Subcutaneous abdominal adipose tissue (tissue), 5 donors: ENCODE data around the gene PRC1.
A peak's percentile ranks its signal among the peaks of the same experiment; 100 is the strongest.

ENCODE experiments used
- H3K27ac ChIP-seq: one replicate; pipeline ENCODE4 v1.7.0; 2013; ENCODE audit warnings: low read depth, mild to moderate bottlenecking, inconsistent platforms, low read length, moderate library complexity
- H3K27me3 ChIP-seq, 5 donors: one replicate each; pipeline ENCODE4 v1.7.0; 2013; ENCODE audit warnings: low read length in 5 of 5, inconsistent platforms in 1 of 5; ENCODE audit not compliant: control insufficient read depth in 5 of 5, insufficient read depth in 4 of 5
- H3K36me3 ChIP-seq, 5 donors: one replicate each; pipeline ENCODE4 v1.7.0; 2013; ENCODE audit warnings: low read length in 5 of 5; ENCODE audit not compliant: control insufficient read depth in 5 of 5, insufficient read depth in 5 of 5
- H3K4me1 ChIP-seq, 5 donors: one replicate each; pipeline ENCODE4 v1.7.0; 2013; ENCODE audit warnings: low read length in 5 of 5, mild to moderate bottlenecking in 3 of 5, moderate library complexity in 1 of 5; ENCODE audit not compliant: control insufficient read depth in 5 of 5, insufficient read depth in 5 of 5
- H3K4me3 ChIP-seq, 5 donors: one replicate each; pipeline ENCODE4 v1.7.0; 2013; ENCODE audit warnings: low read length in 5 of 5, low read depth in 1 of 5
- H3K9ac ChIP-seq, 5 donors: one replicate each; pipeline ENCODE4 v1.7.0; 2013; ENCODE audit warnings: low read length in 5 of 5, mild to moderate bottlenecking in 4 of 5, moderate library complexity in 3 of 5
- H3K9me3 ChIP-seq, 5 donors: one replicate each; pipeline ENCODE4 v1.7.0; 2013; ENCODE audit warnings: low read length in 5 of 5; ENCODE audit not compliant: control insufficient read depth in 5 of 5
- donor health status: healthy.
- donor health status: healthy.
- donor health status: healthy.
- donor health status: healthy.
- donor health status: healthy.

PRC1 gene, protein sequence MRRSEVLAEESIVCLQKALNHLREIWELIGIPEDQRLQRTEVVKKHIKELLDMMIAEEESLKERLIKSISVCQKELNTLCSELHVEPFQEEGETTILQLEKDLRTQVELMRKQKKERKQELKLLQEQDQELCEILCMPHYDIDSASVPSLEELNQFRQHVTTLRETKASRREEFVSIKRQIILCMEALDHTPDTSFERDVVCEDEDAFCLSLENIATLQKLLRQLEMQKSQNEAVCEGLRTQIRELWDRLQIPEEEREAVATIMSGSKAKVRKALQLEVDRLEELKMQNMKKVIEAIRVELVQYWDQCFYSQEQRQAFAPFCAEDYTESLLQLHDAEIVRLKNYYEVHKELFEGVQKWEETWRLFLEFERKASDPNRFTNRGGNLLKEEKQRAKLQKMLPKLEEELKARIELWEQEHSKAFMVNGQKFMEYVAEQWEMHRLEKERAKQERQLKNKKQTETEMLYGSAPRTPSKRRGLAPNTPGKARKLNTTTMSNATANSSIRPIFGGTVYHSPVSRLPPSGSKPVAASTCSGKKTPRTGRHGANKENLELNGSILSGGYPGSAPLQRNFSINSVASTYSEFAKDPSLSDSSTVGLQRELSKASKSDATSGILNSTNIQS

DNA sequence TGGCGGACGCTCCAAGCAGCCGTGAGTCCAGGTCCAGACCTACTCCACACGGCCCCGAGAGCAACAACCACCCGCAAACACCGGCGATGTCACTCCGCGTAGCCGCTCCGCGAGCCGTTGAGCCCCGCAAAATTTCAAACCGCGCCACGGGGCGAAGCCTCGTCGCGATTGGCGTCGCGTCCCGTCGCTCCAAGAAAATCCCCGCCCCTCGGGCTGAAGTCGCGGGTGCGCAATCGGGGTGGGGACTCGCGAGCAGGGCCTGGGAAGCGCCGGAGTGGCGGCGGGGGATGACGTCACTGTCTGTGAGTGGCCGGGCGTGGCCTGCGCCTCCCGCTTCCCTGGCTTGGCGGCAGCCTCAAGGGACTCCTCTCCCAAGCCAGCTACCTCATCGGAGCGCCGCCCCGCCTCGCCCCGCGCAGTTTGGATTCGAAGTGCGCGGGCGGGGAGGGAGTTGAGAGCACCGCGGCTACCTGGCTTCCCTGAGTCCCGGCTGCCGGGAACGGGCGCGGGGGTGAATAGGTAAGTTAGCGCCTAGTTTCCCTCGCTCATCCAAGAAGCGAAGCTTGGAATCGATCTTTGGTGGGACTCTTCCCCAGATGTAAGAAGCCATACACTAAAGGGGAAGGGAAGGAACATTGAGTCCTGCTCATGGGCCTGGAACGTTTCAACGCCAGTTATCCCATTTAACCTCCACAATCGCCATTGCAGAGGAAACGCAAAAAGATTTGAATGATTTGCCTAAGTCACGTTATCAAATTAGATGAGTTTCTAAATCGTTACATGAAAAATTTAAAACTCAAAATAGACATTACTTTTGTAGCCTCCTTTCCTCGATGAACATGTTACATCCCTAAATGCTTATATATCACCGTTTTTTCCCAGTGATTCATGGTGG is at the start of gene PRC1:
Gene PRC1 (minus strand): TSS at position 119 of the 895 bp plus-strand sequence. CDS start 118 bp downstream, at position 1.
- Histone ChIP-seq H3K36me3 (peaks cover 0 to 26% (median 18%) of the 10 kb centered on the region in 5 donors), H3K4me3 (peak within 1 kb of the TSS; percentile 77 to 96 (median 91)), H3K9me3 (no peaks in the 10 kb centered on the region), H3K27ac (peak within 1 kb of the TSS; percentile 53), H3K4me1 (peaks cover 0 to 16% (median 12%) of the 10 kb centered on the region in 5 donors), H3K9ac (peak within 1 kb of the TSS; percentile 43 to 94 (median 84)), H3K27me3 (no peaks in the 10 kb centered on the region)

DNA sequence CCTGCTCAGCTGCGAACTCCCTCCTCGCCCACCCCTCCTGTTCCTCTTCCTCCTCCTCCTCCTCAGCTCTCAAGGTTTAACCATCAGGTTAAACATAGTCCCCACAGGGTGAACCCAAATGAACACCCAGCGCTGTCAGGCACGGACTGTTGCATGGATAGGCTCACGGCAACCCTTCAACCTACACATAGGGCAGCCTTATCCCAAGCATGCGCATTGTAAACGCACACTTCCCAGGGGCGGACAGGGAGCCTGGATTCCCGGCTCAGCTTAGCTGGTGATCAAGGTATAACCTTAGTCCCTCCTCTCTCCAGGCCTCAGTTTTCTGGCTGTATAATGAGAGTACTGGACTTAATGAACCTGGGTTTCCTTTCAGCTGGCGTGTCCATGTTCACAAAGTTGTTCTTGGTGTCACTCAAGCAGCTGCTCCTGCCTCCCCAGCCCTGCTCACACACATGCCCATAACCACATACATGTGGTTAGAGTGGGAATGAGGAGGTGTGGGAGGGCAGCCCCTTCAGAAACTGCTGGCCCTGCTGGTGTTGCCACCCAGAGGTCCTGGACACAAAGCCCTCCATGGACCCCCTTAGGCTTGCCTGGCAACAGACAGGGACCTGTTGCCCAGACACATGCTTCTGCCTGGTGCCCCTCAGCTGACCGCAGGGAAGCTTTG is 49.0 kb upstream of the PRC1 start:
- no peaks in the 10 kb centered on the region for H3K9me3 ChIP-seq
- no peaks in the 10 kb centered on the region for H3K36me3 ChIP-seq
- H3K9ac ChIP-seq = no peak overlapping the region
- peaks cover 0 to 2% (median 0%) of the 10 kb centered on the region in 5 donors for H3K4me1 ChIP-seq
- H3K27ac ChIP-seq = no peak overlapping the region
- H3K27me3 ChIP-seq = peaks cover 0 to 8% (median 6%) of the 10 kb centered on the region in 5 donors
- H3K4me3 ChIP-seq = no peak overlapping the region

DNA sequence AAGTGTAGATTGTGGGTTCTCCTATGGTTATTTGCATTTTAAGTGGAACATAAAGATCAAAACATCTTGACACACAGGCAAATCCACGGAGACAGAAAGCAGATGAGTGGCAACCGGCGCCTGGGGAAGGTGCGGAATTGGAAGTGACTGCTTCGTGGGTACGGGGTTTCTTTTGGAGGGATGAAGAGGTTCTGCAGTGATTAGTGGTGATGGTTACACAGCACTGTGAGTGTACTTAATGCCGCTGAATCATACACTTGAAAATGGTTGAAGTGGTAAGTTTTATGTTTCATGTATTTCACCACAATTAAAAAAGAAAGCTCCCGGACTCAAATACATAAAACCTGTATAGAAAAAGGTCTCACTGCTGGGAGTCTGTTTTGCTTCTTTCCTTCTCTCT is 46.5 kb upstream of the PRC1 start:
- Histone ChIP-seq H3K27ac (no peak overlapping the region), H3K9me3 (no peaks in the 10 kb centered on the region), H3K4me1 (no peaks in the 10 kb centered on the region), H3K9ac (no peak overlapping the region), H3K36me3 (no peaks in the 10 kb centered on the region), H3K27me3 (peaks cover 0 to 13% (median 8%) of the 10 kb centered on the region in 5 donors), H3K4me3 (no peak overlapping the region)

DNA sequence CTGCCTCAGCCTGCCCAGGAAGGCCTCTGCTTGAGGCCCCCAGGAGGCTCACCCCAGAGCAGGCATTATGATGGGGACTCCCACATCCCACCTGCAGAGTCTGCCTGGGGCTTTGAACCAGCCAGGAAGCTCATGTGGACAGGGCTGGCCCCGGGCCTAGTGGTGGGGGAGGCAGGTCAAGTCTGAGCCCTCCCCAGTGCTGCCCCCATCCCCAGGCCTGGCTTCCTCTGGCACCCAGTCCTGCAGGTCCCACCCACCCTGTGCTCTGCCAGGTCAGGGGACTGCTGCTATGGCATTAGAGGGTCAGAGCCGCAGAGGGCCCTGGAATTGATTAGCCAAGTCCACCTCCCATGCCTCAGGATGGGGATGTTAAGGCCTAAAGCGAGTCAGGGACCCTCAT is 45.7 kb upstream of the PRC1 start:
- no peak overlapping the region for H3K9ac ChIP-seq
- no peak overlapping the region for H3K4me3 ChIP-seq

DNA sequence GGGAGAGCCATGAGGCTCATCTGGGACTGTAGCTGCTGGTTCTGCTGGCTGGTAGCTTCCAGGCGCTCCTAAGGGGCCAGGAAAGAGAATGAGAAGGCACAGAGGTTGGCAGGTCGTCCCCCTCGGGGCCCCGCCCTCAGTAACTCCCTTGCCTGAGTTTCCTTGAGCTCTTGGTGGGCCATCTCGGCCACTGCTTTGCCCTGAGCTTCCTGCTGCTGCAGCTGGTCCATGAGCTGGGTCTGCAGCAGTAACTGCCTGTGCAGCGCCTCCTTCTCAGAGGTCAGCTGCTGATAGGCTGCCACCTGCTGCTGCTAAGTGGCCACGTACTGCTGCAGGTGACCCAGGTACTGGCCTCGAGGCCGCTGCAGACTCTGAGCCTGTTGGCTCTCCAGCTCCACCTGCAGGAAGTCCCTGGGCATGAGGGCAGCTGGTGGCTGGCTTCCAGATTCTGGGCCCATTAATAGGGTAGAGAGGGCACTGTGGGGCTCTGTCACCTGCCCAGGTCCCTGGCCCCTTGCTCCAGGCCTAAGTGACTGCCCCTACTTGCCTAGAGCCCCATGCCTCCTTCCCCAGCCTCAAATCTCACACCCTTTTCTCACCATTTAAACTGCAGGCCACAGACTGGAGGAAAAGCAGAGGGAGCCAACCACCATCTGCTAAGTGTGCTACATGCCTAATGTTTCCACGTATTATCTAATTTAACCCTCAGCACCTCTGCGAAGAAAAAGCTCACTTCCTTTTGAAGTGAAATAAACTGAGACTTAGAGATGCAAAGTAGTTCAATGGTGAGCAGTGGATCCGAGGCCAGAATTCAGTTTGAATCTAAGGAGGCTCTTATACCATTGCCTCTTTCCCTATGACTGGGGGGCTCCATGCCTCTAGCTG is 38.8 kb upstream of the PRC1 start:
- Histone ChIP-seq H3K9ac (no peak overlapping the region), H3K4me1 (peaks cover 0 to 4% (median 0%) of the 10 kb centered on the region in 5 donors), H3K36me3 (no peaks in the 10 kb centered on the region), H3K9me3 (no peaks in the 10 kb centered on the region), H3K4me3 (peak overlapping the region in 1 of 5 donors; percentile 9), H3K27me3 (peaks cover 0 to 15% (median 8%) of the 10 kb centered on the region in 5 donors), H3K27ac (no peak overlapping the region)

More for the DNA sequence above, 45.7 kb upstream of the PRC1 start:
- Histone ChIP-seq H3K9me3 (no peaks in the 10 kb centered on the region), H3K36me3 (no peaks in the 10 kb centered on the region), H3K4me1 (no peaks in the 10 kb centered on the region), H3K27me3 (peaks cover 0 to 13% (median 9%) of the 10 kb centered on the region in 5 donors), H3K27ac (no peak overlapping the region)

DNA sequence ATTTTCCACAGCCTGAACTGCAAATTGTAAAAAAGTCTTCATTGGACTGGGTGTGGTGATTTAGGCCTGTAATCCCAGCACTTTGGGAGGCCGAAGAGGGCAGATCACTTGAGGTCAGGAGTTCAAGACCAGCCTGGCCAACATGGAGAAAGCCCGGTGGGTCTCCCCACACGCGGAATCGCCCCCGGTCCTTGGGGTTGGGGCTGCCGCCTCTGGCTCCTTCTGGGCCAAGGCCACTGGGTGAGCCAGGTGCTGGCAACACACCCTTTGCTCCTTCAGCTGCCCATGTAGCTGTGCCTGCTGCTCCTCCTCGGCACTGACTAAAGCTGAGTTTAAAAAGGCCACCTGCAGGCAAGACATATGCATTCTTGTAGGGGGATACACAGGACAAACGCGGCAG is 37.5 kb upstream of the PRC1 start:
- H3K27me3 ChIP-seq = peaks cover 0 to 13% (median 7%) of the 10 kb centered on the region in 5 donors
- no peak overlapping the region for H3K9ac ChIP-seq
- H3K9me3 ChIP-seq = no peaks in the 10 kb centered on the region
- H3K4me1 ChIP-seq = peaks cover 0 to 4% (median 0%) of the 10 kb centered on the region in 5 donors
- no peak overlapping the region for H3K27ac ChIP-seq
- H3K36me3 ChIP-seq = no peaks in the 10 kb centered on the region
- H3K4me3 ChIP-seq = no peak overlapping the region

DNA sequence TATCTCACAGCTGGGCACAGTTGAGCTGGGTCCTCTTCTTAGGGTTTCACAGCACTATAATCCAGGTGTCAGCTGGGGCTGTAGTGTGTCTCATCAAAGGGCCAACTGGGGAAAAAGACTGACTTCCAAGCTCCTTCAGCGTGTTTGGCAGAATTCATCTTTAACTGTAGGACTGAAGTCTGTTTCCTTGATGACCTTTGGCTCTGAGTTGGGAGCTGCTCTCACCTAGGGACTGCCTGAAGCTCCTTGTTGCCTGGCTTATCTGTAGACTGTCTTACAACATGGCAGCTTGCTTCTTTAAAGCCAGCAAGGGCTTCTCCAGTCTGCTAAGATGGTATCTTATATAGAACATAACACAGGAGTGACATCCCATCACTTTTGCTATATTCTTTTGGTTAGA is 33.3 kb upstream of the PRC1 start:
- no peaks in the 10 kb centered on the region for H3K9me3 ChIP-seq
- no peak overlapping the region for H3K4me3 ChIP-seq
- no peak overlapping the region for H3K9ac ChIP-seq
- H3K27me3 ChIP-seq = no peaks in the 10 kb centered on the region
- no peaks in the 10 kb centered on the region for H3K36me3 ChIP-seq
- no peak overlapping the region for H3K27ac ChIP-seq
- peaks cover 0 to 5% (median 4%) of the 10 kb centered on the region in 5 donors for H3K4me1 ChIP-seq

DNA sequence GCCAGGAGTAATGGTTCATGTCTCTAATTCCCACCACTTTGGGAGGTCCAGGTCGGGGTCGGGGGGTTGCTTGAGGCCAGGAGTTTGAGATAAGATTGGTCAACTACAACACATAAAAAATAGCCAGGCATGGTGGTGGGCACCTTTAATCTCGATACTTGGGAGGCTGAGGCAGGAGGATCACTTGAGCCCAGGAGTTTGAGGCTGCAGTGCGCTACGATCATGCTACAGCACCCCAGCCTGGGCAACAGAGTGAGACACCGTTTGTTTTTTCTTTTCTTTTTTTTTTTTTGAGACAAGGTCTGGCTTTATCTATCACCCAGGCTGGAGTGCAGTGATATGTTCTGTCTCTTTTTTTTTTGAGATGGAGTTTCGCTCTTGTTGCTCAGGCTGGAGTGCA is 29.4 kb upstream of the PRC1 start:
- no peaks in the 10 kb centered on the region for H3K27me3 ChIP-seq
- H3K27ac ChIP-seq = no peak overlapping the region
- H3K9ac ChIP-seq = no peak overlapping the region
- peaks cover 4 to 22% (median 21%) of the 10 kb centered on the region in 5 donors for H3K4me1 ChIP-seq
- H3K9me3 ChIP-seq = no peaks in the 10 kb centered on the region
- H3K4me3 ChIP-seq = no peak overlapping the region
- no peaks in the 10 kb centered on the region for H3K36me3 ChIP-seq

DNA sequence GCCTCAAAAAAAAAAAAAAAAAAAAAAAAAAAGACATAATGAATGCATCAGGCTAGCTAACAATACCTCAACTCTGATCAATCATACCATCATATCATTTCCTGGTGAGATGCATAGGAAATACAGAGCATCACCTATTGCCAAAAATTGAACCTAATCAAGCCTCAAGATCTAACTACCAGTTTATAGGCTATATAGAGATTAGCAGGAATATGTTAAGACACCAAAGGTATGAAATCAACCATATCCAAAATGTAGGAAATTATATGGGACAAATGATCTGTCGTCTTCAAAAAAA is 28.4 kb upstream of the PRC1 start:
- peak overlapping the region; percentile 81 to 100 (median 93) for H3K9ac ChIP-seq
- H3K27me3 ChIP-seq = no peaks in the 10 kb centered on the region
- H3K27ac ChIP-seq = peak overlapping the region; percentile 46
- H3K4me1 ChIP-seq = peaks cover 4 to 22% (median 21%) of the 10 kb centered on the region in 5 donors
- peaks cover 0 to 4% (median 0%) of the 10 kb centered on the region in 5 donors for H3K36me3 ChIP-seq
- H3K9me3 ChIP-seq = no peaks in the 10 kb centered on the region
- peak overlapping the region; percentile 96 to 100 (median 98) for H3K4me3 ChIP-seq
